HepG2 (cell line): Measurements from ENCODE around the gene AJUBA. TPM values are rescaled to one million over a fixed set of nuclear protein-coding genes. Genes with fewer than 3 reads are reported as not detected.

ENCODE experiments used
- ATAD3A ChIP-seq: sonication (generic); formaldehyde crosslinking; IDR thresholded peaks from 2 replicates; pipeline ENCODE4 v1.4.0; 2020; ENCODE audit warnings: missing genetic modification reagents
- BORCS8-MEF2B ChIP-seq: sonication (generic); formaldehyde crosslinking; IDR thresholded peaks from 2 replicates; pipeline ENCODE4 v1.8.0; 2022; ENCODE audit warnings: mild to moderate bottlenecking, missing genetic modification reagents
- FOXK1 ChIP-seq: sonication (generic); formaldehyde crosslinking; IDR thresholded peaks from 2 replicates; pipeline ENCODE4 v1.4.0; 2020; ENCODE audit warnings: low read depth, missing genetic modification reagents, borderline replicate concordance
- GLI4 ChIP-seq: sonication (generic); formaldehyde crosslinking; IDR thresholded peaks from 2 replicates; pipeline ENCODE4 v1.5.1; 2020; ENCODE audit warnings: missing genetic modification reagents, mild to moderate bottlenecking, moderate library complexity, borderline replicate concordance
- HNF1B ChIP-seq: sonication (generic); formaldehyde crosslinking; IDR thresholded peaks from 2 replicates; pipeline ENCODE4 v1.5.1; 2020; ENCODE audit warnings: mild to moderate bottlenecking, moderate library complexity, missing genetic modification reagents
- JUND ChIP-seq: sonication (generic); formaldehyde crosslinking; IDR thresholded peaks from 2 replicates; pipeline ENCODE4 v1.8.0; 2022; ENCODE audit warnings: mild to moderate bottlenecking, missing genetic modification reagents
- KDM6A ChIP-seq: IDR thresholded peaks from 2 replicates; pipeline ENCODE4 v1.6.1; 2016; ENCODE audit warnings: low read depth
- MTERF4 ChIP-seq: sonication (generic); formaldehyde crosslinking; IDR thresholded peaks from 2 replicates; pipeline ENCODE4 v1.8.0; 2023; ENCODE audit warnings: mild to moderate bottlenecking, missing genetic modification reagents
- NFIC ChIP-seq: IDR thresholded peaks from 2 replicates; pipeline ENCODE4 v1.6.1; 2012; ENCODE audit warnings: mild to moderate bottlenecking, low read length, inconsistent platforms
- NR2C2 ChIP-seq: sonication (generic); formaldehyde crosslinking; IDR thresholded peaks from 2 replicates; pipeline ENCODE4 v1.4.0; 2020; ENCODE audit warnings: missing genetic modification reagents, mild to moderate bottlenecking, moderate library complexity, borderline replicate concordance
- NR2F1 ChIP-seq, 2 experiments: fragments of 450-650 bp in 1 of 2; formaldehyde crosslinking in 1 of 2; IDR thresholded peaks; 2 replicates each; pipeline versions ENCODE4 v1.5.0 to v1.6.1; 2016 to 2020; ENCODE audit warnings: mild to moderate bottlenecking in 1 of 2, missing compliant biosample characterization in 1 of 2, missing genetic modification reagents in 1 of 2, moderate library complexity in 1 of 2
- PRDM15 ChIP-seq: sonication (generic); formaldehyde crosslinking; IDR thresholded peaks from 2 replicates; pipeline ENCODE4 v1.4.0; 2020; ENCODE audit warnings: missing genetic modification reagents
- RAD21 ChIP-seq: fragments of 450-650 bp; formaldehyde crosslinking; IDR thresholded peaks from 2 replicates; pipeline ENCODE4 v1.5.0; 2020; ENCODE audit warnings: mild to moderate bottlenecking
- SALL2 ChIP-seq: sonication (generic); formaldehyde crosslinking; IDR thresholded peaks from 2 replicates; pipeline ENCODE4 v1.8.1; 2023; ENCODE audit warnings: mild to moderate bottlenecking, missing genetic modification reagents, inconsistent platforms
- ZBTB21 ChIP-seq: sonication (generic); formaldehyde crosslinking; IDR thresholded peaks from 2 replicates; pipeline ENCODE4 v1.4.0; 2020; ENCODE audit warnings: missing genetic modification reagents
- ZGPAT ChIP-seq: IDR thresholded peaks from 2 replicates; pipeline ENCODE4 v1.6.1; 2016; ENCODE audit warnings: mild to moderate bottlenecking
- ZNF292 ChIP-seq: sonication (generic); formaldehyde crosslinking; IDR thresholded peaks from 2 replicates; pipeline ENCODE4 v1.8.1; 2022; ENCODE audit warnings: mild to moderate bottlenecking, low read depth, missing genetic modification reagents, borderline replicate concordance
- ZNF367 ChIP-seq: sonication (generic); formaldehyde crosslinking; IDR thresholded peaks from 2 replicates; pipeline ENCODE4 v1.4.0; 2020; ENCODE audit warnings: missing genetic modification reagents, borderline replicate concordance
- ZNF430 ChIP-seq: sonication (generic); formaldehyde crosslinking; IDR thresholded peaks from 2 replicates; pipeline ENCODE4 v1.9.0; 2021; ENCODE audit warnings: mild to moderate bottlenecking, missing genetic modification reagents
- ZNF501 ChIP-seq: sonication (generic); formaldehyde crosslinking; IDR thresholded peaks from 2 replicates; pipeline ENCODE4 v1.5.1; 2020; ENCODE audit warnings: mild to moderate bottlenecking, moderate library complexity, missing genetic modification reagents
- ZNF816 ChIP-seq: sonication (generic); formaldehyde crosslinking; IDR thresholded peaks from 2 replicates; pipeline ENCODE4 v1.8.0; 2022; ENCODE audit warnings: missing genetic modification reagents, mild to moderate bottlenecking, borderline replicate concordance
- polyA plus RNA-seq, 8 experiments: library from polyadenylated mRNA; depleted of rRNA in 3 of 8; stranded (reverse) in 7 of 8; unstranded in 1 of 8; fragments of >200 nt; fragmentation: Illumina TruSeq in 4 of 8; extraction: Trizol in 4 of 8; gene quantifications; 2 replicates each; pipeline versions ENCODE4 v1.2.1 to v1.2.3, GENCODE V29; 2011 to 2016; ENCODE audit warnings: low read depth in 4 of 8, missing spikeins in 1 of 8, mixed read lengths in 1 of 8; ENCODE audit not compliant: insufficient read depth in 1 of 8
- total RNA-seq, 5 experiments: library from RNA; depleted of rRNA; stranded (reverse); fragments of >200 nt; fragmentation: Illumina TruSeq; extraction: Trizol; gene quantifications; 2 replicates each; pipeline ENCODE4 v1.2.3, GENCODE V29; 2016; ENCODE audit warnings: low read depth in 1 of 5

AJUBA gene
- total and polyA plus RNA-seq, 2 of the 13 experiments (the other 11 are each of a cell fraction or from before 2014, with no cell fraction given), result 157 to 241 TPM

DNA sequence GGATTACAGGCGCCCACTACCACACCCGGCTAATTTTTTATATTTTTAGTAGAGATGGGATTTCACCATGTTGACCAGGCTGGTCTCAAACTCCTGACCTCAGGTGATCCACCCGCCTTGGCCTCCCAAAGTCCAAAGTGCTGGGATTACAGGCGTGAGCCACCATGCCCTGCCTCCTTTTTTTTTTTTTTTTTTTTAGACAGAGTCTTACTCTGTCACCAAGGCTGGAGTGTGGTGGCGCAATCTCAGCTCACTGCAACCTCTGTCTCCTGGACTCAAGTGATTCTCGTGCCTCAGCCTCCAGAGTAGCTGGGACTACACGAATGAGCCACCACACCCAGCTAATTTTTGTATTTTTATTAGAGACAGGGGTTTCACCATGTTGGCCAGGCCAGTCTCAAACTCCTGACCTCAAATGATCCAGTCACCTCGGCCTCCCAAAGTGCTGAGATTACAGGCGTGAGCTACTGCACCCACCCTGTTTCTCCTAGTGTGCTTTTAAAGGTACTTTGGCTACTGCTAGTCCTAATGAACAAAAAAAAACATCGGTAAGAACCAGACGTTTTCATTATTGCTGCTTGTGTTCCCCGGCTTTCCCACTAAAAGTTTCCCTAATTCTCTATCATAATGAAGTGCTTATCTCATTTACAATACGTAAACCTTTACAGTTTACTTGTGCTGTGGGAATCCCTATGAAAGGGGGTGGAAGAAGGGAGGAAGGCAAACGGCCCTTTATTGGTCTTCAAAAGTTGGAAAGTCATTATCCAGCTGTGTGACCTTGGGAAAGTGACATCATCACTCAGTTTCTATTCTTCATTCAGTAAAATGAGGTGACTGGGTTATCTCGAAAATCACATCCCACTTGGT, 16.2 kb downstream of the AJUBA start (continued):
- peak; percentile 51 to 67; a peak in 3 of 4 replicates for TF ChIP-seq NR2F1 (CRISPR knock-in tag; IDR thresholded peaks at IDR 0.05)
- peak; percentile 59 for TF ChIP-seq ZBTB21 (CRISPR knock-in tag)
- peak; percentile 64 for TF ChIP-seq KDM6A (CRISPR knock-in tag)
- 0 out of 2 replicates have a peak, but pooled peaks have one; percentile 79 for TF ChIP-seq ZNF367 (CRISPR knock-in tag)
- TF ChIP-seq SALL2 (CRISPR knock-in tag), result peak; percentile 77; the same call in 1 of the 2 replicates
- peak; percentile 88 for TF ChIP-seq ZGPAT (CRISPR knock-in tag)
- peak; percentile 77; the same call in 1 of the 2 replicates for TF ChIP-seq GLI4 (CRISPR knock-in tag)
- TF ChIP-seq MTERF4 (CRISPR knock-in tag), result 0 out of 2 replicates have a peak, but pooled peaks have one; percentile 53
- TF ChIP-seq PRDM15 (CRISPR knock-in tag), result 0 out of 2 replicates have a peak, but pooled peaks have one; percentile 23
- TF ChIP-seq ATAD3A, result peak; percentile 13; the same call in 1 of the 2 replicates
- peak; percentile 94 for TF ChIP-seq ZNF292 (CRISPR knock-in tag)
- TF ChIP-seq FOXK1 (CRISPR knock-in tag), result peak; percentile 69
- TF ChIP-seq BORCS8-MEF2B (CRISPR knock-in tag), result peak; percentile 66; the same call in 1 of the 2 replicates
- TF ChIP-seq JUND (CRISPR knock-in tag), result peak; percentile 31; the same call in 1 of the 2 replicates
- TF ChIP-seq NFIC, result peak; percentile 16; the same call in 1 of the 2 replicates
- peak; percentile 43 for TF ChIP-seq RAD21 (CRISPR knock-in tag)
- TF ChIP-seq ZNF430 (CRISPR knock-in tag), result peak; percentile 95; the same call in 1 of the 2 replicates
- TF ChIP-seq ZNF816 (CRISPR knock-in tag), result 0 out of 2 replicates have a peak, but pooled peaks have one; percentile 71
- peak; percentile 69 for TF ChIP-seq NR2C2 (CRISPR knock-in tag)
- TF ChIP-seq HNF1B (CRISPR knock-in tag), result peak; percentile 61
- TF ChIP-seq ZNF501 (CRISPR knock-in tag), result peak; percentile 82
